Activated naive CD4-positive, alpha-beta T cell (primary cell): Measurements from ENCODE around the gene NPSR1.
"Not testable (repeated sequence)": the region's sequence is repeated elsewhere in the genome, so short reads cannot be mapped to it uniquely, and the experiment has no call there.

Experiments used
- DNase-seq, 4 experiments: peaks; one replicate each; lab custom pipeline; 2025; lab: John Stamatoyannopoulos, UW

Gene NPSR1

DNA sequence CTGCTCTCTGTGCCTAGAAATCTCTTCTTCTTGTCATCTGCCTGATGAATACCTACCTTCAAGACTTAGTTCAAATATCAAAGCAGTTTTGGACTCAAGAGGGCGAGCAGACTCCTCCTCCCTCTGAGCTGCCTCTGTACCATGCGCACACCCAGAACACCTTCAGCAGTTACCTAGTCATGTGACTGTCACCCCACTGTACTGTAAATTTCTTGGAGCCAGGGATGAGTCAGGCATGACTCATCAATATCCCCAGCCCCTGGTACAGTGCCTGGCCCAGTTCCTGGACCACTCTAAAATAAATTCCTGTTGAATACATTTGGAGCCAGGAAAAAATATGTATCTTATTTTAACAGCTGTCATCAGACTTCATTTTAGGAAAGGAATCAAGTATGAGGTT lies 212.0 kb downstream of the NPSR1 start:
- DNase-seq = not testable (repeated sequence)

DNA sequence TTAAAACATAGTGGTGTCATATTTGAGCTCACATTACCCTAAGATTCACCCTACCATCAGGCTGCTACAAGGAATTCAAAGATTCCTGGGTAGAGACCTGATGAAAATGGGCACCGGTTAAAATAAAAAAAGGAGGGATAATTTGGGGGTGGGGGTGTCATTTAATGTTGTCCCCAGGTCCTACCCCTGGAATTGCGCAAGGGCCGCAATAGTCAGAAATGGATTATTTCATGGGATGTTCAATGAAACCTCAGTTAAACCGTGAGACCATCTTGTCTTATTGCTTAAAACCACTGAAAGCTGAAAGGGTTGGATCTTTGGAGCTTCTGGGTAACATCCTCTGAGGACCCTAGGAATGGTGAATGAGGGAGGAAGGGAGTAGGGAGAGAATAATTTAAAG lies 216.3 kb downstream of the NPSR1 start:
- not testable (repeated sequence) for DNase-seq

DNA sequence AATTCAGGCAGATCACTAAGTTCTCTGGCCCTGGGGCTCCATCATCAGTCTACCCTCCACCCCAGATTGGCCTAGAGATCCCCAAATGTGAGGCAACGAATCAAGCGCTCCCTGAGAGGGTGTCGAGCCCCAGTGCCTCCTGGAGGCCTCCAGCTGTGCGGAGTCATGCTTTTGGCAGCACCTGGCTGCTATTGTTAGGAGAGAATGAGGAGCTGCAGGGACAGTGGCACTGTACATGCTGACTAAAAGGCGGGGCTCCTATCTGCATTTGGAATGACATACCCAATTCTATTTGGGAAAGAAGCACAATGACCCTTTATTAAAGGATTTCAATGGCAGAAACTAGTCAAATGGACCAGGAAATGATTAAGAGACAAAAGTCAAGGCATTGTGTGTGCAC lies 217.5 kb downstream of the NPSR1 start:
- DNase-seq = no peak

DNA sequence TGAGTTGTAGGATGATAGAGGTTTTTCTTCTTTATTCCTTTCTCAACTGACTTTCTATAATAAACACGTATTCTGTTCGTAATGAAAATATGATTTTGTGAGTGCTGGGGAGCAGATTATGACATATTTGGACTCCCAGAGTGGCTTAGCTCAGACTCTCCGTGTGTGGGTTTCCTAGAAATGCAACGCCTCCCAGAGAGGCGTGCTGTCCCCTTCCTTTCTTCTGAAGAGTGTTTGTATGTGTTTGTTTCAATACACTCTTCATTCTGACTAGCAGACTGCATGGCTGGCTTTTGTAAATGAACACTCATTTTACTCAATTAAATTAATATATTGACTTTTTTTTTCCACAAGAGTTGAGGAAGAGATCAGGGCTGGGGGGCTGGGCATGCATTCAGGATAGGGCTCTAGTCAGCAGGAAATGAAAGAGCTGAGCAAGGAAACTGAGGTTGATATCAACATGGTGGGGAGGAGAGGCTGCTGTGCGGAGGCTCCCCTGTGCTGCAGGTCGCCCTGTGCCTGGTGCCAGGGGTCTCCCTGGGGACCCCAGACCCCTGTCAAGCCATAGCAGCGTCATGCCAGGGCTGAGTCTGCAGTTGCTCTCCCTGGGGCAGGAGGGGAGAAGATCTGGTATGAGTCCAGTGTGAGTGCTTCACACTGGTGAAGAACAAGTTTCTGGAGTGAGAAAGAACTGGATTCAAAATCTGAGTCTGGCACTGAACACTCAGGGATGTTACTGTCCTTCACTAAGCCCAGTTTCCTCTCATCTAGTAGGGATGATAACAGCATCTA lies 221.1 kb downstream of the NPSR1 start:
- not testable (repeated sequence) for DNase-seq

DNA sequence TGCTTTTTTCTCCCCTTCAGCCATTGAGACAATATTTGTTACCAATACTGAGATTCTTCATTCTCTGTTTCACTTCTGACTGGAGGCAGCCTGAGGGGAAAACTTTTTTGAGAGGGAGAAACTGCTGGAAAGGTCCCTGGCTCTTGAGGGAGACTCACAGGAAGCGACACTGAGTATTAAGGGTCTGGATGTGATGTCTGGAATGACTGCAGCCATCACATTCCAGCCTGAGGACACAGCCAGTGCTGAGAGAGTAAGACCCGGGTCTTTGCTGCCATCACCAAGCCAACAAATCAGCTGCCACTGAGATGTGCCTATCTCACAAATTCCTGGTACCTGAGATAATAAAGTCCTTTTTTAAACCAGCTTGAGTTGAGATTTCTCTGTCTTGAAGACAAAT lies 221.9 kb downstream of the NPSR1 start:
- DNase-seq = no peak

DNA sequence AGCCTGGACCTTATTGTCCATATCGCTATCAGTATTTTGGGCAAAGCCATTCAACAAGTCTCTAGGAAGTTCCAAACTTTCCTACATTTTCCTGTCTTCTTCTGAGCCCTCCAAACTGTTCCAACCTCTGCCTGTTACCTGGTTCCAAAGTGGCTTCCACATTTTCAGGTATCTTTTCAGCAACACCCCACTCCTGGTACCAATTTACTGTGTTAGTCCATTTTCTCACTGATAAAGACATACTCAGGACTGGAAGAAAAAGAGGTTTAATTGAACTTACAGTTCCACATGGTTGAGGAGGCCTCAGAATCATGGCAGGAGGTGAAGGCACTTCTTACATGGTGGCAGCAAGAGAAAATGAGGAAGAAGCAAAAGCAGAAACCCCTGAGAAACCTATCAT lies 225.8 kb downstream of the NPSR1 start:
- not testable (repeated sequence) for DNase-seq

DNA sequence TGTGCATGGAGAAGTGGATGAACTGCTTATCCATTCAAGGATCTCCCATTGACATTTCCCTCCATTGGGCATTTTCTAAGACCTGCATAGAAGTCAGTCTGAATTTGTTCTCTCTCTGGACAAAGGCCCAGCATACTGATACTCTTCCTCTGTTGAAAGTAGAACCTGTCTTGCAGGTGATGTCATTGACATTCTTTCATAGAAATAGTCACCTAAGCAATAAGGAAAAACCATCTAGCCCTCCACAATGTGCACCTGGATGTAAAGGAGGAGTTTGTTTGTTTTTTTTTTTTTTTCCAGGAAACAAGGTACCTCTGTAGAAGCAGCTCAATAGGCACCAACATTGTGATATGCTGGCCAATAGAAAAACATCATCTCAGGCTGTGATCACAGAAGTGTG lies 228.8 kb downstream of the NPSR1 start:
- no peak for DNase-seq

DNA sequence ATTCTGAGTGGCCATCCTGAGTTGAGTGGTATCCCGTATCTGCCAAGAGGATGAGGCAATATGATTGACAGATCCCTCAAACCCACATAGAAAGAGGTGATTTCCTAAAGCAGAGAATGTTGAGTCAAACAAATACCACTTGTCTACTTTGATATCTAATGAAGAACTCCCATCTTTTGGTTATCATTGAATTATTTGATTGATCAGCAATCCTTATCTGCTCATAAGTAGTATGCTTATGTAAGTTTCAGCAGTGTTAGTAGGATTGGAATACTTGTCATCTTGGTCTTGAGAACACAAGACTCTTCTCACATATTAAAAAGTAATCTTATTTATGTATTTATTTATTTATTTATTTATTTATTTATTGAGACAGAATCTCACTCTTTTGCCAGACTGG lies 231.9 kb downstream of the NPSR1 start:
- no peak for DNase-seq

DNA sequence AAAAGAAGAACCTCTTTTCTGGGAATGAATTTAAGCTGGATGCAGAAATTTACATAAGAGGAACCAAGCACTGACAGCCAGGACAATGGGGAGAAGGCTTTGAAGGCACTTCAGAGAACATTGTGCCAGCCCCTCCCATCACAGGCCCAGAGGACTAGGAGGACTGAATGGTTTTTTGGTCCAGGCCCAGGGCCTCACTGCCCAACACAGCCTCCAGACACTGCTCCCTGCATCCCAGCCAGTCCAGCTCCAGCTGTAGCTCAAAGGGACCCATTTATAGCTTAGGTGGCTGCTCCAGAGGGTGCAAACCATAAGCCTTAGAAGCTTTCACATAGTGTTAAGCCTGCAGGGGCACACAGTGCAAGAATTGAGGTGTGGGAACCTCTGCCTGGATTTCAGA lies 237.2 kb downstream of the NPSR1 start:
- no peak for DNase-seq
